NB4 (cell line): ENCODE data around the gene TRMT2A.
A peak's percentile ranks its signal among the peaks of the same experiment; 100 is the strongest.

Experiments used
- DNase-seq: peaks from one replicate; pipeline ENCODE4 v3.0.0; 2010; ENCODE audit warnings: low read depth
- H3K4me3 ChIP-seq: one replicate; pipeline ENCODE4 v1.5.1; 2011; ENCODE audit warnings: mild to moderate bottlenecking, low read depth, low read length, moderate library complexity
- CTCF ChIP-seq: IDR thresholded peaks from one replicate; pipeline ENCODE4 v1.5.1; 2012; ENCODE audit warnings: low read depth, low read length
- MYC ChIP-seq: IDR thresholded peaks from 2 replicates; pipeline ENCODE4 v1.6.1; 2011; ENCODE audit warnings: low read depth, low read length
- POLR2A ChIP-seq: IDR thresholded peaks from 2 replicates; pipeline ENCODE4 v1.6.1; 2011; ENCODE audit warnings: mild to moderate bottlenecking; ENCODE audit not compliant: insufficient read length; ENCODE audit errors: extremely low read depth
- TF ChIP-seq, protein P1 (sequence below): IDR thresholded peaks from 2 replicates; pipeline ENCODE4 v1.6.1; 2011; ENCODE audit warnings: low read depth, low read length

The TRMT2A gene

DNA sequence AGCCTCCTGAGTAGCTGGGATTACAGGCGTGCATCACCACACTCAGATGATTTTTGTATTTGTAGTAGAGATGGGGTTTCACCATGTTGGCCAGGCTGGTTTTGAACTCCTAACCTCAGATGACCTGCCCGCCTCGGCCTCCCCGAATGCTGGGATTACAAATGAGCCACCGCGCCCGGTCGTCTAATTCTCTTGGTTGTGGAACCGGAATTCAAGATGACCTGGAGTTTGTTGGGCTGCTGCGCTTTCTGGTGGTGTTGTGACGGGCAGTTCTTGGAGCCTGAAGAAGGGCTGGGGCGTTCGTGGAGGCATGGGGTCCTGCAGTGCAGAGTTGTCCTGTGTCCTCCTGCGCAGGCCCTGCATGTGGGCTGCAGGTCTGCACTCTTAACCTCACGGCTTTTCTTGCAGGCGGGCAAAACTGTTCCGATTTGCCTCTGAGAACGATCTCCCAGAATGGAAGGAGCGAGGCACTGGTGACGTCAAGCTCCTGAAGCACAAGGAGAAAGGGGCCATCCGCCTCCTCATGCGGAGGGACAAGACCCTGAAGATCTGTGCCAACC is 4.9 kb upstream of the TRMT2A start:
- DNase-seq, result no peak
- no peak overlapping the region for H3K4me3 ChIP-seq
- TF ChIP-seq POLR2A, result no peak
- TF ChIP-seq, protein P1, sequence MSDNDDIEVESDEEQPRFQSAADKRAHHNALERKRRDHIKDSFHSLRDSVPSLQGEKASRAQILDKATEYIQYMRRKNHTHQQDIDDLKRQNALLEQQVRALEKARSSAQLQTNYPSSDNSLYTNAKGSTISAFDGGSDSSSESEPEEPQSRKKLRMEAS, result no peak

DNA sequence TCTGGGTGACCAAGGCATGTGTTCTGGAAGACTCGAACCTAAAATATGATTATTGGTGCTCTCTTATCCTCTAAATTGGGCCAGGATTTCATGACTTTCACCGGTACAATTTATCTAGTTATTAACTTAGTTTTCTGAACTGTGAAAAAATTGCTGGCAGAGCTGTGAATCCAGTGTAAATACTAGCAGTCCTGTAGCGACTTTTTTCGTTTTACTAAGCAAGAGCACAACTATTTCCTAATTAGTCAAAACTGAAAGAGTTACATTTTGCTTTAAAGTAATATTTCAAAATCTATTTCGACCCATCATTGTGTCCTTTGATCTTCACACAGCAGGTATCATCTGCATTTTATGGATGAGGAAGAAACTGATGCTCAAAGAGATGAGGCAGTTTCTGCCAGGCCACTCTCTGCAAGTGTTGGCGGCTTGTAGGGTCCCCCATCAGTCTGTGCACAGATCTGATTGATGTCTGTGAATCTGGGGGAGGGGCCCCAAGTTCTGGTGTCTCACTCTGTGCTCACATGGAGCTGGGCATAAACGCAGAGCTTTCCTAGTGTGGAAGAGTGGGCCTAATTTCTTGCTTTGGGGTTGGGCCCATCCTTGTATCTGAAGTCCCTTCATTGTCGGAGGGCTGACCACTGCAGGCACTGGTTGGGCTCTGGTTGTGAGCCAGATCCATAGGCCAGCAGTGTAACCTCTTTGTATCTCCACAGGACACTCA is 1.4 kb upstream of the TRMT2A start:
- H3K4me3 ChIP-seq, result peak overlapping the region; percentile 99
- no peak for DNase-seq
- TF ChIP-seq MYC, result no peak

DNA sequence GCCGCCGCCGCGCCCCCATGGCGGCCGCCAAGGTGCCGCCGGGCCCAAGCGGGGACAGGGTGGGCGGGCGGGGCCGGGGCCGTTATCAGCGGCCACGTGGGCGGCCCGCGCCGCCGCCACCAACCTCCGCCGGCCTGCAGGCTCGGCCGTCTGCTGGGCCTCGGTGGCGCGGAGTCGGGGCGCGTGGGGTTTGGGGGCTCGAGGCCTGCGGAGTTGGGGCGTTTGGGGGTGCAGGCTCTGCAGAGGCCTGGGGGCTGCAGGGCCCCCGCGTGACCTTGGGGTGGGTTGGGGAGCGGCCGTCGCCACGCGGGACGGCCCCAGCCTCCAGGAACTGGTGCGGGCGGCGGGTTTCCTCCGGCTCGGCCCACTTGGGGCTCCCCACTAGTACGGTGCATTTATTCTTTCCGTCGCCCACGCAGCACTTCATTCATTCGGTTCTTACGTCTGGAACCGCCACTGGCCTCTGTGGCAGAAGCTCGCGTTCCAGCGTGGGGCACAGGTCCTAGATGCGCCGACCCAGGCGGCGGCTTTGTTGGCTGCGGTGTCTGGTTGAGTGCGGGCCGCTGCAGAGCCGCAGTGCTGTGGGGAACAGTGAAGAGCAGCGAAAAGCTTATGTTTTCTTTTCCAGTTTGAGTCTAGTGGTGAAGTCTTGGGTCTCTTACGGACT is 740 bp upstream of the TRMT2A start:
- H3K4me3 ChIP-seq, result peak overlapping the region; percentile 99
- peak; percentile 42 for DNase-seq
- TF ChIP-seq POLR2A, result no peak
- no peak for TF ChIP-seq CTCF
- TF ChIP-seq, protein P1, result no peak
- TF ChIP-seq MYC, result no peak

- H3K4me3 ChIP-seq, result peak overlapping the region; percentile 85
- TF ChIP-seq CTCF (no peak), POLR2A (no peak), MYC (no peak)
- TF ChIP-seq, protein P1, result no peak
- DNase-seq, result no peak
Observed at GRCh38 chr22:20116376-20116950, 563 bp downstream of the TRMT2A start.

- H3K4me3 ChIP-seq, result peak within 1 kb of the TSS; percentile 85
- DNase-seq, result no peak
- TF ChIP-seq MYC (no peak), CTCF (no peak), POLR2A (no peak)
- TF ChIP-seq, protein P1, result no peak
Observed at GRCh38 chr22:20115691-20116375, 1.2 kb downstream of the TRMT2A start, which contains the start of gene RANBP1. TSS of gene RANBP1 (plus strand) at chr22:20116104. CDS start at chr22:20116185, 81 bp downstream.

- H3K4me3 ChIP-seq, result no peak overlapping the region
- TF ChIP-seq POLR2A, result no peak
- TF ChIP-seq, protein P1, result no peak
- TF ChIP-seq MYC, result no peak
- no peak for TF ChIP-seq CTCF
Observed at GRCh38 chr22:20114506-20115475, 2.2 kb downstream of the TRMT2A start.

More at GRCh38 chr22:20114506-20115475, 2.2 kb downstream of the TRMT2A start:
- DNase-seq, result no peak
